A673 (cell line): ENCODE data around the gene ALOX15. TPM values are rescaled to one million over a fixed set of nuclear protein-coding genes. Genes with fewer than 3 reads are reported as not detected.
"Not testable (repeated sequence)": the region's sequence is repeated elsewhere in the genome, so short reads cannot be mapped to it uniquely, and the experiment has no call there.

ENCODE experiments used
- BruUV-seq: library from RNA; stranded (reverse); fragments of 400-500 nt; replicated peaks from 2 replicates; lab custom pipeline; 2021; lab: Mats Ljungman, UMichigan
- CTCF ChIA-PET: fragments of 300-600 bp; sonication (Branson Sonifier 250); formaldehyde crosslinking; loops from one replicate; lab custom pipeline; 2022; ENCODE audit warnings: antibody characterized with exemption; lab: Charles Lee
- POLR2A ChIA-PET: fragments of 300-600 bp; sonication (Branson Sonifier 250); formaldehyde crosslinking; loops from one replicate; lab custom pipeline; 2022; ENCODE audit warnings: antibody characterized with exemption; ENCODE audit not compliant: low non-redundant PET; lab: Charles Lee
- DNase-seq: peaks from one replicate; pipeline ENCODE4 v3.0.0-alpha.2; 2015; ENCODE audit warnings: low spot score
- H3K27ac ChIP-seq: fragments of 200-600 bp; sonication (generic); 2 replicates; pipeline ENCODE4 v1.5.1; 2016; ENCODE audit warnings: mixed run types, low read depth, mild to moderate bottlenecking, mixed read lengths, antibody characterized with exemption, low read length; ENCODE audit not compliant: poor library complexity, severe bottlenecking
- H3K27me3 ChIP-seq: fragments of 200-600 bp; sonication (generic); replicated peaks from 2 replicates; pipeline ENCODE4 v1.6.1; 2017; ENCODE audit warnings: mixed run types, low read depth, mild to moderate bottlenecking, mixed read lengths, antibody characterized with exemption, low read length; ENCODE audit not compliant: insufficient read depth, poor library complexity
- H3K36me3 ChIP-seq: fragments of 200-600 bp; sonication (generic); 2 replicates; pipeline ENCODE4 v1.6.1; 2016; ENCODE audit warnings: mixed run types, mild to moderate bottlenecking, mixed read lengths, antibody characterized with exemption, low read length; ENCODE audit not compliant: insufficient read depth, poor library complexity, severe bottlenecking
- H3K4me1 ChIP-seq: fragments of 200-600 bp; sonication (generic); 2 replicates; pipeline ENCODE4 v1.6.1; 2017; ENCODE audit warnings: mixed run types, mild to moderate bottlenecking, mixed read lengths, antibody characterized with exemption, low read length; ENCODE audit not compliant: insufficient read depth, poor library complexity, severe bottlenecking
- H3K4me3 ChIP-seq: fragments of 200-600 bp; sonication (generic); 2 replicates; pipeline ENCODE4 v1.5.1; 2016; ENCODE audit warnings: low read depth, mixed run types, mild to moderate bottlenecking, mixed read lengths, low read length; ENCODE audit not compliant: poor library complexity, severe bottlenecking
- H3K9me3 ChIP-seq: fragments of 200-600 bp; sonication (generic); 2 replicates; pipeline ENCODE4 v1.6.1; 2016; ENCODE audit warnings: mixed run types, low read depth, mild to moderate bottlenecking, mixed read lengths, antibody characterized with exemption, low read length; ENCODE audit not compliant: poor library complexity, severe bottlenecking
- EZH2 ChIP-seq: fragments of 200-600 bp; sonication (generic); IDR thresholded peaks from 2 replicates; pipeline ENCODE4 v1.6.1; 2017; ENCODE audit warnings: borderline replicate concordance, low read depth, mild to moderate bottlenecking, mixed read lengths, antibody characterized with exemption, low read length; ENCODE audit not compliant: poor library complexity, severe bottlenecking
- intact Hi-C: fragments of 100-400 bp; cut with micrococcal nuclease; formaldehyde crosslinking; loops from one replicate; pipeline ENCODE4 v1.10.0; 2022; ENCODE audit not compliant: unreplicated experiment
- total RNA-seq: library from RNA; stranded (reverse); gene quantifications from 2 replicates; pipeline ENCODE4 v1.2.3, GENCODE V29; 2021
- TF ChIP-seq, protein P1 (sequence below): fragments of 300-800, 200-600 bp; sonication (generic); conservative IDR thresholded peaks from 2 replicates; pipeline ENCODE4 v1.5.1; 2017; ENCODE audit warnings: low read depth, mild to moderate bottlenecking, antibody characterized with exemption, low read length, moderate library complexity, mixed read lengths

Gene ALOX15
- total RNA-seq, 1 experiment from 2014 or later, result not detected

DNA sequence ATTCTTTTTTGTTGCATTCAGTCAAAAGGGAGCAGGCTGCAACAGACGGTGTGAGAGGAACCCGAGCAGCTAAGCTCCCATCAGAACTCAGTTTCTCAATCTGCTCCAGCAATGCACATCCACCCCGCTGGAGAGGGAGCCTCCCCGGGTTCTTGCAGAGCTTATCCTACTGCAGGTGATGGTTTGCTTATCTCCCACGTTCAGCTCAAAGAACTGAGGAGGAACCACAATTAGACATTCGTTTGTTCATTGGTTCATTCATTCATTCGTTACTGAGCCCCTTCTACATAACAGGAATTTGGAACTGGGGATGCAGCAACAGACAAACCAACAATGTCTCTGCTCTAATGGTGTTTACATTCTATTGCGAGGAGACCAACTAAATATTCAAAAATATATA lies 22.2 kb upstream of the ALOX15 start:
- H3K9me3 ChIP-seq, result no peaks in the 10 kb centered on the region

DNA sequence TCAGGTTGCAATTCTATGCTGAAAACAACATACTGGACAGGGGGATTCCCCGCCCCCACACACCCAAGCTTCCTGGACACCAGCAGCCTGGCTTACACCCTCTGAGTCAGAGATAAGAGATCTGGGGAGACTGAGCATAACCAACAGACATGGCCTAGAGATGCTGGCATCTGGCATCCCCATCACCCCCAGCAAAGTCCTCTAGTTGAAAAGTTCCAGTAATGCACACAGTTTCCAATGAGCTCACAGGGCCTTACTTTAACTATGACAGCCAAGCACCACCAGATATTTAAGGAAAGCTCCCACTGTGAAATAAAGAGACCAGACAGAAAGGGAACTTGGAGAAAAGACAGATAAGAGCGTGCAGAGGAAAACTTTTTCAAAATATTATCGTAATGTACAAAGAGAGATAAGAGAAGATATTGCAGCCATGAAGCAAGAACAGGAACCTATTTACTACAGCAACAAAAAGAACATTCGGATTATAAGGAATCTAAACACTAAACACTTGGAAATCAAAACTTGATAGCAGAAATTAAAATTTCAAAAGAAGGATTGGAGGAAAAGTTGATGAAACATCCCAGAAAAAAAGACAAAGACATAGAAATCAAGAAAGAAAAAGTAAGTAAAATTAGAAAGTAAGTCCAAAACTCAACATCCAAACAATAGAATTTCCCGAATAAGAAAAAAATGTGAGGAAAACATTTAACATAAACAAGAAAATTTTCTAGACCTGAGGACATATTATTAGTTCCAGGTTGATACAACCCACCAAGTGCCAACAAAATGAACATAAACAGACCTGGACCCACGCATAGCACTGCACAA lies 17.2 kb upstream of the ALOX15 start:
- DNase-seq, result no peak
- Histone ChIP-seq H3K27ac (no peak overlapping the region), H3K4me1 (no peaks in the 10 kb centered on the region), H3K9me3 (no peaks in the 10 kb centered on the region), H3K36me3 (no peaks in the 10 kb centered on the region), H3K27me3 (no peaks in the 10 kb centered on the region), H3K4me3 (no peak overlapping the region)
- ChIA-PET CTCF (interaction anchor here (0.6 kb wide), 1 partner anchor 69 kb away, joined by 5 read pairs; no protein-coding TSS in a partner anchor), POLR2A (no interaction called here)
- no TSS peak for BruUV-seq
- no peak for TF ChIP-seq EZH2
- TF ChIP-seq, protein P1, sequence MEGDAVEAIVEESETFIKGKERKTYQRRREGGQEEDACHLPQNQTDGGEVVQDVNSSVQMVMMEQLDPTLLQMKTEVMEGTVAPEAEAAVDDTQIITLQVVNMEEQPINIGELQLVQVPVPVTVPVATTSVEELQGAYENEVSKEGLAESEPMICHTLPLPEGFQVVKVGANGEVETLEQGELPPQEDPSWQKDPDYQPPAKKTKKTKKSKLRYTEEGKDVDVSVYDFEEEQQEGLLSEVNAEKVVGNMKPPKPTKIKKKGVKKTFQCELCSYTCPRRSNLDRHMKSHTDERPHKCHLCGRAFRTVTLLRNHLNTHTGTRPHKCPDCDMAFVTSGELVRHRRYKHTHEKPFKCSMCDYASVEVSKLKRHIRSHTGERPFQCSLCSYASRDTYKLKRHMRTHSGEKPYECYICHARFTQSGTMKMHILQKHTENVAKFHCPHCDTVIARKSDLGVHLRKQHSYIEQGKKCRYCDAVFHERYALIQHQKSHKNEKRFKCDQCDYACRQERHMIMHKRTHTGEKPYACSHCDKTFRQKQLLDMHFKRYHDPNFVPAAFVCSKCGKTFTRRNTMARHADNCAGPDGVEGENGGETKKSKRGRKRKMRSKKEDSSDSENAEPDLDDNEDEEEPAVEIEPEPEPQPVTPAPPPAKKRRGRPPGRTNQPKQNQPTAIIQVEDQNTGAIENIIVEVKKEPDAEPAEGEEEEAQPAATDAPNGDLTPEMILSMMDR, result no peak
- intact Hi-C loops, result no loop called here

More for the DNA sequence above, 22.2 kb upstream of the ALOX15 start:
- intact Hi-C loops, result no loop called here
- no TSS peak for BruUV-seq
- ChIA-PET POLR2A (no interaction called here), CTCF (no interaction called here)
- no peak for DNase-seq
- TF ChIP-seq, protein P1, result no peak
- no peak for TF ChIP-seq EZH2
- Histone ChIP-seq H3K4me1 (no peaks in the 10 kb centered on the region), H3K4me3 (no peak overlapping the region), H3K27ac (no peak overlapping the region), H3K27me3 (no peaks in the 10 kb centered on the region), H3K36me3 (no peaks in the 10 kb centered on the region)

DNA sequence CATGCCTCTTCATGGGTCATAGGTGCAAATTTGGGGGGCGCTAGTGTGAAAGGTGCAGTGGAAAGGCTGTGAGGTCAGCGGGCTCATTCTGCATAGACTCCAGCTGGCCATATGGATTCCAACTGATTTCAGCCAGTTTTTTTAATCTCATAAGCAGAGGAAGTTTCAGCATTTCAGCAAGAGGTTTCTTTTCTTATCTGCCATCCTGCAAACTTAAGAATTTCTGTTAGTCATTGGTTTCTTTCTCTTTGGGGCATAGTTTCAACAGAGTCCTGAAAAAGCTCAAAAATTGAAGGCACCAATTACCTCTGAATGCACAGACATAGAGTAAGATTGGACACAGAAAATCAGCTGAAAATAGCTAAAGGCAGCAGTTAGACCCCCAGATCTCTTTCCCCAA lies 16.2 kb upstream of the ALOX15 start:
- CTCF ChIA-PET, result interaction anchor here (0.6 kb wide), 1 partner anchor 37 kb away, joined by 3 read pairs; no protein-coding TSS in a partner anchor
- no TSS peak for BruUV-seq

DNA sequence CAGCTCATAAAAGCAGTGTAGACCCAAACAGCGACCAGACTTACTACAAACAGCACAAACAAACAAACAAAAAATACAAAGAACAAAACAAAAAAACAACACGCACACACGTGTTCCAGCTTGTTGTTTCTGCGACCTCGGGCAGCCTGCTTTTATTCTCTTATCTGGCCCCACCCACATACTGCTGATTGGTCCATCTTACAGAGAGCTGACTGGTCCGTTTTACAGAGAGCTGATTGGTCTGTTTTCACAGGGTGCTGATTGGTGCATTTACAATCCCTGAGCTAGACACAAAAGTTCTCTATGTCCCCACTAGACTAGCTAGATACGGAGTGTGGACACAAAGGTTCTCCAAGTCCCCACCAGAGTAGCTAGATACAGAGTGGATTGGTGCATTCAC lies 14.5 kb upstream of the ALOX15 start:
- CTCF ChIA-PET, result interaction anchor here (0.6 kb wide), 1 partner anchor 76 kb away, joined by 3 read pairs; no protein-coding TSS in a partner anchor
- not testable (repeated sequence) for DNase-seq

More for the DNA sequence above, 16.2 kb upstream of the ALOX15 start:
- TF ChIP-seq, protein P1, result no peak
- no peak for TF ChIP-seq EZH2
- H3K4me3 ChIP-seq, result no peak overlapping the region
- H3K4me1 ChIP-seq, result no peaks in the 10 kb centered on the region
- DNase-seq, result no peak
- no peaks in the 10 kb centered on the region for H3K9me3 ChIP-seq
- no peak overlapping the region for H3K27ac ChIP-seq
- POLR2A ChIA-PET, result no interaction called here
- intact Hi-C loops, result no loop called here
- no peaks in the 10 kb centered on the region for H3K27me3 ChIP-seq
- no peaks in the 10 kb centered on the region for H3K36me3 ChIP-seq

More for the DNA sequence above, 14.5 kb upstream of the ALOX15 start:
- intact Hi-C loops, BruUV-seq, H3K9me3 ChIP-seq, H3K4me1 ChIP-seq, H3K36me3 ChIP-seq, POLR2A ChIA-PET, H3K4me3 ChIP-seq, H3K27ac ChIP-seq, H3K27me3 ChIP-seq: not testable (repeated sequence)
